Stimulated activated naive CD8-positive, alpha-beta T cell treated with anti-CD3 and anti-CD28 coated beads, Interleukin-15, Interleukin-2, amounts not matched to agents 100 ng/mL and 50 ng/mL, for 24 hours (primary cell): ENCODE data around the gene ZFP90.
"Not testable (repeated sequence)": the region's sequence is repeated elsewhere in the genome, so short reads cannot be mapped to it uniquely, and the experiment has no call there.

Source experiments
- H3K27ac Mint-ChIP-seq: one replicate; pipeline ENCODE4 v1.8.0; 2021; ENCODE audit warnings: mild to moderate bottlenecking, mixed read lengths
- H3K27me3 Mint-ChIP-seq: one replicate; pipeline ENCODE4 v1.8.0; 2021; ENCODE audit warnings: mixed read lengths
- H3K36me3 Mint-ChIP-seq: one replicate; pipeline ENCODE4 v1.8.0; 2021; ENCODE audit warnings: low read depth, mixed read lengths
- H3K4me1 Mint-ChIP-seq: one replicate; pipeline ENCODE4 v1.8.0; 2021; ENCODE audit warnings: low read depth, mixed read lengths
- H3K4me3 Mint-ChIP-seq: one replicate; pipeline ENCODE4 v1.8.0; 2021; ENCODE audit warnings: mild to moderate bottlenecking, mixed read lengths
- H3K9me3 Mint-ChIP-seq: one replicate; pipeline ENCODE4 v1.8.0; 2021; ENCODE audit warnings: mixed read lengths

Gene ZFP90

GRCh38 chr16:68529931-68530701, 9.0 kb upstream of the ZFP90 start:
- Mint-ChIP-seq H3K36me3 (peaks cover 18% of the 10 kb centered on the region), H3K4me1 (peaks cover 23% of the 10 kb centered on the region), H3K9me3 (peaks cover 8% of the 10 kb centered on the region), H3K27ac (peak overlapping the region; percentile 40), H3K27me3 (no peaks in the 10 kb centered on the region), H3K4me3 (peak overlapping the region; percentile 82)

GRCh38 chr16:68533937-68534336, 5.2 kb upstream of the ZFP90 start:
- Mint-ChIP-seq H3K4me3 (no peak overlapping the region), H3K27me3 (no peaks in the 10 kb centered on the region), H3K9me3 (peaks cover 8% of the 10 kb centered on the region), H3K4me1 (peaks cover 26% of the 10 kb centered on the region), H3K27ac (no peak overlapping the region), H3K36me3 (peaks cover 19% of the 10 kb centered on the region)

- H3K27ac Mint-ChIP-seq, result no peak overlapping the region
These were observed 3.8 kb upstream of the ZFP90 start for GRCh38 chr16:68535331-68535730.

GRCh38 chr16:68539711-68540239, 684 bp downstream of the ZFP90 start:
- Mint-ChIP-seq H3K4me1 (peaks cover 15% of the 10 kb centered on the region), H3K27me3 (no peaks in the 10 kb centered on the region), H3K36me3 (peaks cover 42% of the 10 kb centered on the region), H3K4me3 (peak overlapping the region; percentile 98), H3K27ac (peak overlapping the region; percentile 92), H3K9me3 (no peaks in the 10 kb centered on the region)

More at GRCh38 chr16:68535331-68535730, 3.8 kb upstream of the ZFP90 start:
- Mint-ChIP-seq H3K36me3 (peaks cover 25% of the 10 kb centered on the region), H3K4me1 (peaks cover 22% of the 10 kb centered on the region), H3K4me3 (no peak overlapping the region), H3K27me3 (no peaks in the 10 kb centered on the region), H3K9me3 (peaks cover 8% of the 10 kb centered on the region)

GRCh38 chr16:68548947-68549346, 9.9 kb downstream of the ZFP90 start:
- Mint-ChIP-seq H3K4me1 (peaks cover 13% of the 10 kb centered on the region), H3K36me3 (peaks cover 86% of the 10 kb centered on the region), H3K4me3 (no peak overlapping the region), H3K27ac (no peak overlapping the region), H3K9me3 (peaks cover 29% of the 10 kb centered on the region), H3K27me3 (no peaks in the 10 kb centered on the region)

DNA sequence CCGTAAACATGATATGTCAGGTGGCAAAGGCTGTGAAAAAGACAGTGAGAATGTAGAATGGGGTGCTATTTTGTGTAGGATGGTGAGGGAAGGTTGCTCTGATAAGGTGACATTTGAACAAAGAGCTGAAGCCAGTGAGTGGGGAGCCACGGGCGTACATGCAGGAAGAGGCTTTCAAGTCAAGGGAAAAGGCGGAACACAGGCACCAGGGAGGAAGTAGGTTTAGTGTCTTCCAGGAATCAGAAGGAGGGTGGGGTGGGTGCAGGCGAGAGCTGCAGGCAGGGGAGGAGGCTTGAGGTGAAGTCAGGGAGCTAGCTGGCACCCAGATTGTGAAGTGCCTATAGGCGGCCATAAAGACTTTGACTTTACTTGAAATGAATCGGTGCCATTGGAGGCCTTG, 14.1 kb downstream of the ZFP90 start:
- peaks cover 55% of the 10 kb centered on the region for H3K9me3 Mint-ChIP-seq
- peaks cover 10% of the 10 kb centered on the region for H3K4me1 Mint-ChIP-seq
- H3K4me3 Mint-ChIP-seq, result no peak overlapping the region
- H3K36me3 Mint-ChIP-seq, result peaks cover 94% of the 10 kb centered on the region
- no peaks in the 10 kb centered on the region for H3K27me3 Mint-ChIP-seq
- no peak overlapping the region for H3K27ac Mint-ChIP-seq

DNA sequence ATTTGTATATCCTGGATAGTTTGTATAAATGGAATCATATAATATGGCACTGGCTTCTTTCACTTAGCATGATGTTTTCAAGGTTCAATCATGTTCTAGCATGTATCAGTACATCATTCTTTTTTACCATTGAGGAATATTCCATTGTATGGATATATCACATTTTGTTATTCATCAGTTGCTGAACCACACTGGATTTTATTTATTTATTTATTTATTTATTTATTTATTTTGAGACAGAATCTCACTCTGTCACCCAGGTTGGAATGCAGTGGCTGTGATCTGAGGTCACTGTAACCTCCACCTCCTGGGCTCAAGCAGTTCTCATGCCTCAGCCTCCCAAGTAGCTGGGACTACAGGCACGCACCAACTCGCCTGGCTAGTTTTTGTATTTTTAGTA, 21.2 kb downstream of the ZFP90 start:
- not testable (repeated sequence) for H3K4me3 Mint-ChIP-seq, H3K4me1 Mint-ChIP-seq, H3K27me3 Mint-ChIP-seq, H3K27ac Mint-ChIP-seq
- Mint-ChIP-seq H3K9me3 (peaks cover 70% of the 10 kb centered on the region), H3K36me3 (peaks cover 99% of the 10 kb centered on the region)

DNA sequence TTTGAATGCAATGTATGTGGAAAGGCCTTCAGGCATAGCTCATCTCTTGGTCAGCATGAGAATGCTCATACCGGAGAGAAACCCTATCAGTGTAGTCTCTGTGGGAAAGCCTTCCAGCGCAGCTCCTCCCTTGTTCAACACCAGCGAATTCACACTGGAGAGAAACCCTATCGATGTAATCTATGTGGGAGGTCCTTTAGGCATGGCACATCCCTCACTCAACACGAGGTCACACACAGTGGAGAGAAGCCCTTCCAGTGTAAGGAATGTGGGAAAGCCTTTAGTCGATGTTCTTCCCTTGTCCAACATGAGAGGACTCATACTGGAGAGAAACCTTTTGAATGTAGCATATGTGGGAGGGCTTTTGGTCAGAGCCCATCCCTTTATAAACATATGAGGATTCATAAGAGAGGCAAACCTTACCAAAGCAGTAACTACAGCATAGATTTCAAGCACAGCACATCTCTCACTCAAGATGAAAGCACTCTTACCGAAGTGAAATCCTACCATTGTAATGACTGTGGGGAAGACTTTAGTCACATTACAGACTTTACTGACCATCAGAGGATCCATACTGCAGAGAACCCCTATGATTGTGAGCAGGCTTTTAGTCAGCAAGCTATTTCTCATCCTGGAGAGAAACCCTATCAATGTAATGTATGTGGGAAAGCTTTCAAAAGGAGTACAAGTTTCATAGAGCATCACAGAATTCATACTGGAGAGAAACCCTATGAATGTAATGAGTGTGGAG, 24.7 kb downstream of the ZFP90 start:
- no peaks in the 10 kb centered on the region for H3K4me1 Mint-ChIP-seq
- H3K9me3 Mint-ChIP-seq, result peaks cover 75% of the 10 kb centered on the region
- no peaks in the 10 kb centered on the region for H3K27me3 Mint-ChIP-seq
- H3K27ac Mint-ChIP-seq, result no peak overlapping the region
- no peak overlapping the region for H3K4me3 Mint-ChIP-seq
- peaks cover 92% of the 10 kb centered on the region for H3K36me3 Mint-ChIP-seq

DNA sequence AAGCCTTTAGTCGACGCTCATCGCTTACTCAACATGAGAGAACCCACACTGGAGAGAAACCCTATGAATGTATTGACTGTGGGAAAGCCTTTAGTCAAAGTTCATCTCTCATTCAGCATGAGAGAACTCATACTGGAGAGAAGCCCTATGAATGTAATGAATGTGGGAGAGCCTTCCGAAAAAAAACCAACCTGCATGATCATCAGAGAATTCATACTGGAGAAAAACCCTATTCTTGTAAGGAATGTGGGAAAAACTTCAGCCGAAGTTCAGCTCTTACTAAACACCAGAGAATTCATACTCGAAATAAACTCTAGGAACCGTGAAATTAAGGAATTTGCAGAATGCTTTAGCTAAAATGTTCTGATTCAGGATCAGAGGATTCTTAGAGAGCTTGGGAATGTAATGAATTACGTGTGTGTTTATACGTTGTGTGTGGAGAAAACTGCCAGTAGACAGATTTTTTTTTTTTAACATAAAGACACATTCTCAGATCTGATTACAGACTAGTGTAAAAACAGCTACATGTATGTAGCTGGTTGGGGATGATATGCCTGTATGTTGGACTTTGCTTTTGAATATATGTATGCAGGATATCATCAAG, 25.4 kb downstream of the ZFP90 start:
- Mint-ChIP-seq H3K27ac (no peak overlapping the region), H3K36me3 (peaks cover 89% of the 10 kb centered on the region), H3K4me3 (no peak overlapping the region), H3K27me3 (no peaks in the 10 kb centered on the region), H3K9me3 (peaks cover 72% of the 10 kb centered on the region), H3K4me1 (no peaks in the 10 kb centered on the region)

GRCh38 chr16:68574479-68574878, 35.4 kb downstream of the ZFP90 start:
- Mint-ChIP-seq H3K4me1 (no peaks in the 10 kb centered on the region), H3K27me3 (no peaks in the 10 kb centered on the region), H3K9me3 (peaks cover 47% of the 10 kb centered on the region), H3K27ac (no peak overlapping the region), H3K4me3 (no peak overlapping the region), H3K36me3 (peaks cover 53% of the 10 kb centered on the region)

GRCh38 chr16:68575082-68575481, 36.0 kb downstream of the ZFP90 start:
- H3K27me3 Mint-ChIP-seq, result no peaks in the 10 kb centered on the region
- H3K36me3 Mint-ChIP-seq, result peaks cover 48% of the 10 kb centered on the region
- peaks cover 41% of the 10 kb centered on the region for H3K9me3 Mint-ChIP-seq
- no peak overlapping the region for H3K4me3 Mint-ChIP-seq
- H3K27ac Mint-ChIP-seq, result no peak overlapping the region
- H3K4me1 Mint-ChIP-seq, result no peaks in the 10 kb centered on the region

GRCh38 chr16:68577352-68577853, 38.3 kb downstream of the ZFP90 start:
- peaks cover 26% of the 10 kb centered on the region for H3K9me3 Mint-ChIP-seq
- H3K4me3 Mint-ChIP-seq, result no peak overlapping the region
- no peaks in the 10 kb centered on the region for H3K27me3 Mint-ChIP-seq
- H3K36me3 Mint-ChIP-seq, result peaks cover 37% of the 10 kb centered on the region
- no peak overlapping the region for H3K27ac Mint-ChIP-seq
- H3K4me1 Mint-ChIP-seq, result no peaks in the 10 kb centered on the region

GRCh38 chr16:68590201-68590994, 51.3 kb downstream of the ZFP90 start:
- Mint-ChIP-seq H3K36me3 (peaks cover 11% of the 10 kb centered on the region), H3K4me3 (peak overlapping the region; percentile 45), H3K27ac (no peak overlapping the region), H3K4me1 (peaks cover 6% of the 10 kb centered on the region), H3K9me3 (peaks cover 11% of the 10 kb centered on the region), H3K27me3 (peaks cover 3% of the 10 kb centered on the region)
